ENCODE measurements around the gene HIGD1B. TPM values are rescaled to one million over a fixed set of nuclear protein-coding genes. Genes with fewer than 3 reads are reported as not detected.

Gene HIGD1B
- total and polyA plus RNA-seq, 2 donors (not counting 1 experiment from before 2014, with no cell fraction given): not detected

DNA sequence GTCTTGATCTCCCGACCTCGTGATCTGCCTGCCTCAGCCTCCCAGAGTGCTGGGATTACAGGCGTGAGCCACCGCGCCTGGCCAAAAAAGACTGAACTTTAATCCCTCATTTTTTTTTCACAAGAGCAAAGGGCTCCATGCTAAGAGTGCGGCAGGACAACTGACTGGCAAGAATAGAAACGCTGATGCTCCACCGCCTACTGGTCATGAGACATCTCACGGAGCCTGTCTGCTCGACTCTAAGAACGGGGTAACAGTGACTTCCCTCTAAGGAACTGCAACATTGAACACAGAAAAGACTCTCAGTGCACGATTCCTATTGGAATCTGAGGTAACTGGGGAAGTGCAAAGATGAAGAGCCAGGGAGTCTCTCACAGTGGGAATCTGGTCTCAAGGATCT lies 23.9 kb downstream of the HIGD1B start:
- Histone ChIP-seq H3K36me3 (replicated peaks in 1 of 2; ENCODE audit: control extremely low read depth in 1 of 2, control insufficient read depth in 1 of 2, extremely low read depth in 1 of 2, insufficient read depth in 2 of 2, low read length in 1 of 2) (peaks cover 10 to 85% of the 10 kb centered on the region in 2 experiments), H3K9me3 (ENCODE audit: control extremely low read depth in 1 of 3, control insufficient read depth in 2 of 3, insufficient read depth in 1 of 3, low read length in 2 of 3) (no peaks in the 10 kb centered on the region), H3K79me2 (ENCODE audit: control insufficient read depth, insufficient read depth, low read length) (peaks cover 4% of the 10 kb centered on the region), H3K27ac (ENCODE audit: low read length in 2 of 2) (no peak overlapping the region), H3K4me3 (ENCODE audit: control extremely low read depth in 1 of 5, extremely low read depth in 1 of 5, insufficient read depth in 1 of 5, low read depth in 2 of 5, low read length in 4 of 5) (no peak overlapping the region), H4K20me1 (ENCODE audit: control insufficient read depth, insufficient read depth, low read length, poor library complexity, severe bottlenecking) (no peaks in the 10 kb centered on the region), H3K9ac (ENCODE audit: low read length) (no peak overlapping the region), H2AFZ (ENCODE audit: insufficient read depth, low read depth, low read length, poor library complexity, severe bottlenecking) (no peak overlapping the region), H3K4me1 (ENCODE audit: control insufficient read depth in 2 of 2, insufficient read depth in 2 of 2, low read length in 2 of 2) (no peaks in the 10 kb centered on the region), H3K27me3 (replicated peaks in 1 of 4; ENCODE audit: control extremely low read depth in 1 of 4, control insufficient read depth in 3 of 4, insufficient read depth in 4 of 4, low read length in 3 of 4) (no peaks in the 10 kb centered on the region), H3K4me2 (replicated peaks; ENCODE audit: low read depth, low read length, poor library complexity, severe bottlenecking) (no peak overlapping the region)
- Mint-ChIP-seq H3K27ac (no peak overlapping the region), H3K4me3 (no peak overlapping the region), H3K4me1 (no peaks in the 10 kb centered on the region), H3K9me3 (ENCODE audit: insufficient read depth) (no peaks in the 10 kb centered on the region), H3K27me3 (no peaks in the 10 kb centered on the region)
- POLR2A ChIA-PET: no interaction called here
- ATAC-seq (ENCODE audit: low read depth) (no peak), DNase-seq (no peak)
- intact Hi-C loops (cut with micrococcal nuclease): no loop called here
- 92% methylated on average over 8 of the region's 12 CpGs for WGBS (ENCODE audit: insufficient coverage)
- TF ChIP-seq EZH2 (IDR thresholded peaks at IDR 0.05; ENCODE audit: borderline replicate concordance, insufficient read depth, low read depth, low read length, poor library complexity, severe bottlenecking): no peak
- TF ChIP-seq, protein P1, sequence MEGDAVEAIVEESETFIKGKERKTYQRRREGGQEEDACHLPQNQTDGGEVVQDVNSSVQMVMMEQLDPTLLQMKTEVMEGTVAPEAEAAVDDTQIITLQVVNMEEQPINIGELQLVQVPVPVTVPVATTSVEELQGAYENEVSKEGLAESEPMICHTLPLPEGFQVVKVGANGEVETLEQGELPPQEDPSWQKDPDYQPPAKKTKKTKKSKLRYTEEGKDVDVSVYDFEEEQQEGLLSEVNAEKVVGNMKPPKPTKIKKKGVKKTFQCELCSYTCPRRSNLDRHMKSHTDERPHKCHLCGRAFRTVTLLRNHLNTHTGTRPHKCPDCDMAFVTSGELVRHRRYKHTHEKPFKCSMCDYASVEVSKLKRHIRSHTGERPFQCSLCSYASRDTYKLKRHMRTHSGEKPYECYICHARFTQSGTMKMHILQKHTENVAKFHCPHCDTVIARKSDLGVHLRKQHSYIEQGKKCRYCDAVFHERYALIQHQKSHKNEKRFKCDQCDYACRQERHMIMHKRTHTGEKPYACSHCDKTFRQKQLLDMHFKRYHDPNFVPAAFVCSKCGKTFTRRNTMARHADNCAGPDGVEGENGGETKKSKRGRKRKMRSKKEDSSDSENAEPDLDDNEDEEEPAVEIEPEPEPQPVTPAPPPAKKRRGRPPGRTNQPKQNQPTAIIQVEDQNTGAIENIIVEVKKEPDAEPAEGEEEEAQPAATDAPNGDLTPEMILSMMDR (IDR thresholded peaks at IDR 0.05): no peak
- CTCF ChIA-PET: no interaction called here

DNA sequence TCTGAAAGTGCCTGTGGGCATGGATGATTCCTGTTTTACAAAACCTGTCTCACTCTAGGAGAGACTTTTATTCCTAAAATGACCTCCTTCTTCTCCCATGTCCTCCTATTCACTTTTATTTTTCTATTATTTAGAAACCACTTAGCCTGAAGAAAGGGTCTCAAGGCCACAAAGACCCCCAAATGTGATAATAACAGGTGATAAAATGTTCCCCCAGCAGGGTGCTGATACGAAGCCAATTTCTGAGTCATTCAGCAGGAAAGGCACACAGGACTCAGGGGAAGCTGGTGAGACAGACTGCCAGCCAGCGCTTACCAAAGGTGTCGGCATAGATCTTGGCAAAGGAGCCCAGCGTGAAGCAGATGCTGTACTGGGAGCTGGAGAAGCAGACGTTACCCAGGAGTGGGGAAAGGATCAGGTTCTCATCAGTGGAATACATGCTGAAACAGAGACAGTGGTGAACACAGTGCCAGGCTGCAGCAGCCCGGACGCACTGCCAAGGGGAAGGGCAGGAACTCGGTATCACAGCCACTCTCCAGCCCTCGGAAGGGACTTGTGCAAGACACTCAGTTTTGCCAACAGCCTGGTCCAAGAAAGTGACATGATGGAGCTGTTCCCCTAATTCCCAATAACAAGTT lies 24.6 kb downstream of the HIGD1B start:
- H3K27me3 Mint-ChIP-seq: no peaks in the 10 kb centered on the region
- no peak for DNase-seq
- H3K4me3 ChIP-seq (ENCODE audit: control extremely low read depth in 1 of 5, extremely low read depth in 1 of 5, insufficient read depth in 1 of 5, low read depth in 2 of 5, low read length in 4 of 5): no peak overlapping the region
- no peak overlapping the region for H3K4me3 Mint-ChIP-seq
- H3K27ac ChIP-seq (ENCODE audit: low read length in 2 of 2): no peak overlapping the region
- CTCF ChIA-PET: interaction anchor here (0.9 kb wide), 1 partner anchor 100 kb away, joined by 4 read pairs; no protein-coding TSS in a partner anchor
- no peaks in the 10 kb centered on the region for H4K20me1 ChIP-seq (ENCODE audit: control insufficient read depth, insufficient read depth, low read length, poor library complexity, severe bottlenecking)
- H3K4me2 ChIP-seq (replicated peaks; ENCODE audit: low read depth, low read length, poor library complexity, severe bottlenecking): no peak overlapping the region
- intact Hi-C loops (cut with micrococcal nuclease): no loop called here
- TF ChIP-seq EZH2 (IDR thresholded peaks at IDR 0.05; ENCODE audit: borderline replicate concordance, insufficient read depth, low read depth, low read length, poor library complexity, severe bottlenecking): no peak
- TF ChIP-seq, protein P1 (IDR thresholded peaks at IDR 0.05): no peak
- WGBS (ENCODE audit: insufficient coverage): 90% methylated on average over 9 of the region's 9 CpGs
- H3K27ac Mint-ChIP-seq: no peak overlapping the region
- H3K4me1 Mint-ChIP-seq: no peaks in the 10 kb centered on the region
- POLR2A ChIA-PET: no interaction called here
- peaks cover 13 to 83% of the 10 kb centered on the region in 2 experiments for H3K36me3 ChIP-seq (replicated peaks in 1 of 2; ENCODE audit: control extremely low read depth in 1 of 2, control insufficient read depth in 1 of 2, extremely low read depth in 1 of 2, insufficient read depth in 2 of 2, low read length in 1 of 2)
- no peaks in the 10 kb centered on the region for H3K27me3 ChIP-seq (replicated peaks in 1 of 4; ENCODE audit: control extremely low read depth in 1 of 4, control insufficient read depth in 3 of 4, insufficient read depth in 4 of 4, low read length in 3 of 4)
- H3K9me3 Mint-ChIP-seq (ENCODE audit: insufficient read depth): no peaks in the 10 kb centered on the region
- H3K4me1 ChIP-seq (ENCODE audit: control insufficient read depth in 2 of 2, insufficient read depth in 2 of 2, low read length in 2 of 2): no peaks in the 10 kb centered on the region
- H3K79me2 ChIP-seq (ENCODE audit: control insufficient read depth, insufficient read depth, low read length): peaks cover 4% of the 10 kb centered on the region
- H3K9ac ChIP-seq (ENCODE audit: low read length): no peak overlapping the region
- H2AFZ ChIP-seq (ENCODE audit: insufficient read depth, low read depth, low read length, poor library complexity, severe bottlenecking): no peak overlapping the region
- no peak for ATAC-seq (ENCODE audit: low read depth)
- no peaks in the 10 kb centered on the region for H3K9me3 ChIP-seq (ENCODE audit: control extremely low read depth in 1 of 3, control insufficient read depth in 2 of 3, insufficient read depth in 1 of 3, low read length in 2 of 3)

All from B cell (primary cell).